Breast epithelium (tissue), 4 donors: ENCODE results near the gene CRLF1. TPM values are rescaled to one million over a fixed set of nuclear protein-coding genes. Genes with fewer than 3 reads are reported as not detected.

ENCODE experiments used
- DNase-seq, 2 donors: peaks; one replicate each; pipeline ENCODE4 v3.0.0-alpha.2; 2019; ENCODE audit warnings: low spot score in 2 of 2
- H3K27ac ChIP-seq, 2 donors: fragments of 200-600 bp; sonication (generic) in 1 of 2; one replicate each; pipeline ENCODE4 v1.5.1; 2016 to 2019; ENCODE audit warnings: mild to moderate bottlenecking in 1 of 2
- H3K27me3 ChIP-seq, 2 donors: fragments of 200-600 bp; sonication (generic) in 1 of 2; one replicate each; pipeline versions ENCODE4 v1.5.1 to v1.6.0; 2017 to 2019; ENCODE audit warnings: control low read depth in 1 of 2, mild to moderate bottlenecking in 1 of 2
- H3K36me3 ChIP-seq: fragments of 200-600 bp; one replicate; pipeline ENCODE4 v1.5.1; 2019
- H3K4me1 ChIP-seq, 2 donors: fragments of 200-600 bp; sonication (generic); one replicate each; pipeline ENCODE4 v1.5.1; 2016 to 2019; ENCODE audit warnings: control low read depth in 1 of 2
- H3K4me3 ChIP-seq, 3 donors: fragments of 200-600 bp; sonication (generic); 1 replicate in 2 of 3; 2 replicates in 1 of 3; pipeline ENCODE4 v1.5.1; 2016 to 2019; ENCODE audit warnings: mild to moderate bottlenecking in 3 of 3, moderate library complexity in 2 of 3
- H3K9me3 ChIP-seq, 2 donors: fragments of 200-600 bp; sonication (generic) in 1 of 2; one replicate each; pipeline ENCODE4 v1.5.1; 2016 to 2019; ENCODE audit warnings: control low read depth in 1 of 2
- POLR2A ChIP-seq: fragments of 450-650 bp; IDR thresholded peaks from one replicate; pipeline ENCODE4 v1.6.1; 2016; ENCODE audit warnings: antibody characterized with exemption, mild to moderate bottlenecking, moderate library complexity
- POLR2AphosphoS5 ChIP-seq, 3 donors: sonication (generic); formaldehyde crosslinking; IDR thresholded peaks; one replicate each; pipeline ENCODE4 v1.6.1; 2017; ENCODE audit warnings: antibody characterized with exemption in 3 of 3
- intact Hi-C: fragments of 100-400 bp; cut with DNase I; formaldehyde crosslinking; loops from one replicate; pipeline ENCODE4 v1.15.1; 2023; ENCODE audit warnings: low total_unique reads
- total RNA-seq, 3 donors: library from RNA; depleted of rRNA; stranded (reverse); fragments of >200 nt; gene quantifications; one replicate each; pipeline ENCODE4 v1.1.0, GENCODE V29; 2016
- TF ChIP-seq, protein P1 (sequence below), 3 donors: fragments of 450-650 bp; IDR thresholded peaks; one replicate each; pipeline ENCODE4 v1.5.1; 2016 to 2017; ENCODE audit warnings: antibody characterized with exemption in 3 of 3, mild to moderate bottlenecking in 3 of 3, moderate library complexity in 3 of 3

The CRLF1 gene
- total RNA-seq, 3 donors from 2014 or later: 5.6 to 68.6 (median 21.0) TPM

DNA sequence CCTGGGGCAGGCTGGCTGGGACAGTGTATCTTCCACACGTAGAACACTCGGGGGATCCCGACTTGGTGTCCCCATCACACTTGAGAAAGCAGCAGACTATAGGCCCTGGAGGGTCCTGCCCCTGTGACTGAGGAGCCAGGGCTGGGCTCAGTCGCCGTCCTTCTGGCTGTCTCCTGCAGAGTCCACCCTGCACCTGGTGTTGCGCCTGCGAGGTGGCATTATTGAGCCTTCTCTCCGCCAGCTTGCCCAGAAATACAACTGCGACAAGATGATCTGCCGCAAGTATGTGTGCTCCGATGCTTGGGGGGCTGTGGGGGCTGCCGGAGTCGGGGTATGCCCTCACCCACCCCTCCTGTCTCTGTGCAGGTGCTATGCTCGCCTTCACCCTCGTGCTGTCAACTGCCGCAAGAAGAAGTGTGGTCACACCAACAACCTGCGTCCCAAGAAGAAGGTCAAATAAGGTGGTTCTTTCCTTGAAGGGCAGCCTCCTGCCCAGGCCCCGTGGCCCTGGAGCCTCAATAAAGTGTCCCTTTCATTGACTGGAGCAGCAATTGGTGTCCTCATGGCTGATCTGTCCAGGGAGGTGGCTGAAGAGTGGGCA is 31.8 kb downstream of the CRLF1 start:
- Histone ChIP-seq H3K4me3 (no peak overlapping the region), H3K36me3 (peaks cover 7% of the 10 kb centered on the region), H3K27ac (no peak overlapping the region), H3K9me3 (no peaks in the 10 kb centered on the region), H3K27me3 (no peaks in the 10 kb centered on the region), H3K4me1 (peaks cover 10 to 14% of the 10 kb centered on the region in 2 donors)
- intact Hi-C loops: no loop called here
- TF ChIP-seq POLR2AphosphoS5 (IDR thresholded peaks at IDR 0.05) (no peak), POLR2A (no peak)
- TF ChIP-seq, protein P1, sequence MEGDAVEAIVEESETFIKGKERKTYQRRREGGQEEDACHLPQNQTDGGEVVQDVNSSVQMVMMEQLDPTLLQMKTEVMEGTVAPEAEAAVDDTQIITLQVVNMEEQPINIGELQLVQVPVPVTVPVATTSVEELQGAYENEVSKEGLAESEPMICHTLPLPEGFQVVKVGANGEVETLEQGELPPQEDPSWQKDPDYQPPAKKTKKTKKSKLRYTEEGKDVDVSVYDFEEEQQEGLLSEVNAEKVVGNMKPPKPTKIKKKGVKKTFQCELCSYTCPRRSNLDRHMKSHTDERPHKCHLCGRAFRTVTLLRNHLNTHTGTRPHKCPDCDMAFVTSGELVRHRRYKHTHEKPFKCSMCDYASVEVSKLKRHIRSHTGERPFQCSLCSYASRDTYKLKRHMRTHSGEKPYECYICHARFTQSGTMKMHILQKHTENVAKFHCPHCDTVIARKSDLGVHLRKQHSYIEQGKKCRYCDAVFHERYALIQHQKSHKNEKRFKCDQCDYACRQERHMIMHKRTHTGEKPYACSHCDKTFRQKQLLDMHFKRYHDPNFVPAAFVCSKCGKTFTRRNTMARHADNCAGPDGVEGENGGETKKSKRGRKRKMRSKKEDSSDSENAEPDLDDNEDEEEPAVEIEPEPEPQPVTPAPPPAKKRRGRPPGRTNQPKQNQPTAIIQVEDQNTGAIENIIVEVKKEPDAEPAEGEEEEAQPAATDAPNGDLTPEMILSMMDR (IDR thresholded peaks at IDR 0.05): no peak
- DNase-seq: no peak

DNA sequence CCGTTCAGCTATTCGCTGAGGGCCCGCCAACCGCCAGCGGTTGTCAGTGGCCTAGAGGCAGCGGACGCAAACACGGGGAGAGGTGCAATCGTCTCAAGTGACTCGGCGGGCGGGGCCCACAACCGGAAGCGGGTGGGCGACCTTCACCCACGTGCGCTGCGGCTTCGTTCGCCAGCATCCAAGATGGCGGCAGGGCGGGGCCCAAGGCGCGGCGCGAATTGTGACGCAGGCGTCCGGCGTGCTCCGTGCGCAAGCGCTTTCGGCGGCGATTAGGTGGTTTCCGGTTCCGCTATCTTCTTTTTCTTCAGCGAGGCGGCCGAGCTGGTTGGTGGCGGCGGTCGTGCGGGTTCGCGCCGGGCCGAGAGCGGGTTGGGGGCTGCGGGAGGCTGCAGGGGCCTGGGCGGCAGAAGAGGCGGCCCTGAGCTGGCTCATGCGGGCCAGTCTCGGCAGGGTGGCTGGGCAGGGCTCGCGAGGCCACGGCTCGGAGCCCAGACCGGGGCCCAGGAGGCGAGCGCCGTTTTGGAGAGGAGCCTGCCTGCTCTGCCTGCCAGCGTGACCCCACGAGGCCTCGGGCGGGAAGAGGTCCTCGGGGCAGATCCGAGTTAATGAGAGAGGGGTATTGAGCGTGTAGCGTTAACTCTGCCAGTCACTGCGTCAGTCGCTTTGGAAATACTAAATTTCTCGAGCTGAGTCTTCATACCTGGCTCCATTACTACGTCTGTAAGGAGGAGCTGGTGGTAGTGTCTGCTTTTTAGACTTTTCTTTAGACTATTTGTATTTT is 34.8 kb downstream of the CRLF1 start, which contains the start of gene UBA52:
Gene UBA52, plus strand, starts transcription at position 294 of the 781 bp plus-strand sequence. CDS start 1,444 bp downstream, outside the sequence.
- Histone ChIP-seq H3K36me3 (peaks cover 15% of the 10 kb centered on the region), H3K4me1 (peaks cover 10 to 14% of the 10 kb centered on the region in 2 donors), H3K4me3 (peak within 1 kb of the TSS; percentile 85 to 99 (median 90)), H3K9me3 (no peaks in the 10 kb centered on the region), H3K27me3 (no peaks in the 10 kb centered on the region), H3K27ac (peak within 1 kb of the TSS; percentile 92 to 93)
- peak; percentile 98 to 99 for DNase-seq
- intact Hi-C loops: no loop called here
- TF ChIP-seq, protein P1 (IDR thresholded peaks at IDR 0.05): no peak
- TF ChIP-seq POLR2AphosphoS5 (IDR thresholded peaks at IDR 0.05): peak; percentile 93 to 97 (median 96)
- peak; percentile 68 for TF ChIP-seq POLR2A

DNA sequence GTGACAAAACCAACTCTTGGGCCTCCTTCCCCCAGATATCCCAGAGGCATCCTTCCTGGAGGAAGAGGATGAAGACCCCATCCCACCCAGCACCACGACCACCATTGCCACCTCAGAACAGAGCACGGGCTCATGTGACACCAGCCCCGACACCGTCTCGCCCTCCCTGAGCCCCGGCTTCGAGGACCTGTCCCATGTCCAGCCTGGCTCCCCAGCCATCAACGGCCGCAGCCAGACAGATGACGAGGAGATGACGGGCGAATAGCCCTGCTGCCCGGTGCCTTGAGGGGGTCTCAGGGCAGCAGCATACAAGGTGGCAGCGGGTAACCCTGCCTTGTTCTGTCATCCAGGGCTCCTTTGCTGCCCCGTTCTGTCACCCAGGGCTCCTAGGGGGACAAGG is 38.2 kb downstream of the CRLF1 start:
- Histone ChIP-seq H3K27ac (no peak overlapping the region), H3K4me3 (no peak overlapping the region), H3K9me3 (no peaks in the 10 kb centered on the region), H3K36me3 (peaks cover 8% of the 10 kb centered on the region), H3K4me1 (peaks cover 8 to 12% of the 10 kb centered on the region in 2 donors), H3K27me3 (no peaks in the 10 kb centered on the region)
- TF ChIP-seq, protein P1 (IDR thresholded peaks at IDR 0.05): no peak
- no peak for TF ChIP-seq POLR2AphosphoS5 (IDR thresholded peaks at IDR 0.05)
- no peak for TF ChIP-seq POLR2A
- no peak for DNase-seq
- intact Hi-C loops: no loop called here

DNA sequence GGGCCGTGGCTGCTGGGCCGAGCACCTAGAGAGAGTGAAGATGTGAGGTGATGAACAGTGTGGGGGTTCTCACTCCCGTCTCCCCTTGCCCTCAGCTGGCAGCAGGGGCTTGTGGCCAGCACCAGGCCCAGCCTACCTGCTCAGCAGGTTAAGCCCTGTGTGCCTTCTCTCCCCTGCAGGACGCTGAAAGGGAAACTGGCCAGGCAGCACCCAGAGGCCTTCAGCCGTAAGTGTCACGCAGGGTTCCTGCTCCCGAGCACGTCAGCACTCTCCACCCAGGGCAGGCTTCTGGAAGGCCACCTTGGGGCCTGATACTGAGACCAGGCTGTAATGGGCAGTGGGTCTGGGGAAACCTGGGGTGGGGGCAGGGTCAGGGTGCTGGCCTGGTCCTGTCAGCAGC is 39.6 kb downstream of the CRLF1 start:
- intact Hi-C loops: no loop called here
- no peak overlapping the region for H3K27ac ChIP-seq
- no peak for DNase-seq
- TF ChIP-seq POLR2AphosphoS5 (IDR thresholded peaks at IDR 0.05) (no peak), POLR2A (no peak)
- TF ChIP-seq, protein P1 (IDR thresholded peaks at IDR 0.05): no peak
- peaks cover 0 to 3% of the 10 kb centered on the region in 2 donors for H3K4me1 ChIP-seq
- H3K27me3 ChIP-seq: no peaks in the 10 kb centered on the region
- H3K36me3 ChIP-seq: peaks cover 8% of the 10 kb centered on the region
- H3K9me3 ChIP-seq: no peaks in the 10 kb centered on the region
- no peak overlapping the region for H3K4me3 ChIP-seq

DNA sequence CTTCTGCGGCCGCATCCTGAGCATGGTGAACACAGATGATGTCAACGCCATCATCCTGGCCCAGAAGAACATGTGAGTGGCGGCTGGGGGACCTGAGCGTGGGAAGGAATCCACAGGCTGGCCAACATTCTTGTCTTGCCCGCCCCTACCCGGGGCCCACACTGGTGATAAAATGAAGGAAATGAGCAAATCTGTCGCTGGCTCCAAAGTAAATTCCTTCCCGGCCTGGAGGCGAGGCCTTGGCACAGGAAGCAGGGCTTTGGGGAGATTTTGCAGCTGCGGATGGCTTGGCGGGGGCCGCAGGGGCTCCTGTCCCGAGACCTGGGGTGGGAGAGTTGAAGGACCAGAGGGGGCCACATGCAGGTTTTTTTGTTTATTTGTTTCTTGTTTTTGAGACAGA is 44.5 kb downstream of the CRLF1 start:
- no peak for TF ChIP-seq POLR2AphosphoS5 (IDR thresholded peaks at IDR 0.05)
- H3K27me3 ChIP-seq: no peaks in the 10 kb centered on the region
- peak overlapping the region; percentile 81 to 92 for H3K27ac ChIP-seq
- no peak overlapping the region for H3K4me3 ChIP-seq
- peak in 1 of 2 donors; percentile 34 for DNase-seq
- H3K36me3 ChIP-seq: no peaks in the 10 kb centered on the region
- H3K9me3 ChIP-seq: no peaks in the 10 kb centered on the region
- intact Hi-C loops: no loop called here
- peaks cover 3 to 5% of the 10 kb centered on the region in 2 donors for H3K4me1 ChIP-seq
